OCI-M2 (cell line): ENCODE data around the gene CAMK2D.

Experiments used
- DNase-seq: peaks from one replicate; lab custom pipeline; 2025; ENCODE audit not compliant: unreplicated experiment; lab: John Stamatoyannopoulos, UW

CAMK2D gene

DNA sequence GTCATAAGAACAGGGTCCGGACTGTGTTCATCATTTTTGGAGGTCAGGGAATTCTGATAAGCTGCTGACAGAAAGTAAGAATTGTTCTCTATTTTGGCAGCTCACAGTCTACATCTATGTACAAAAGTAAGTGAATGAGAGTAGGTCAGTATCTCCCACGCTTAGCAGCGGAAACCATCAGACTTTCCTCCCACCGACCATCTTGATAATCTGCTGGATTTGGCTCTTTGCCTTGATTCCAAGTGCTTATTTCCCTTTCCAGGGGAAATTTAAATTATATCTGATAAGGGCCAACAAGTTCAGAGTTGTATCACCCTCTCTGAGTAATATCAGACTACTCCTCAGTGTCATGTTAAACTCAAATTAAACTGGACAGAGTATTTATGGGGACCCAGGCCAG, 118.0 kb downstream of the CAMK2D start:
- DNase-seq, result no peak

DNA sequence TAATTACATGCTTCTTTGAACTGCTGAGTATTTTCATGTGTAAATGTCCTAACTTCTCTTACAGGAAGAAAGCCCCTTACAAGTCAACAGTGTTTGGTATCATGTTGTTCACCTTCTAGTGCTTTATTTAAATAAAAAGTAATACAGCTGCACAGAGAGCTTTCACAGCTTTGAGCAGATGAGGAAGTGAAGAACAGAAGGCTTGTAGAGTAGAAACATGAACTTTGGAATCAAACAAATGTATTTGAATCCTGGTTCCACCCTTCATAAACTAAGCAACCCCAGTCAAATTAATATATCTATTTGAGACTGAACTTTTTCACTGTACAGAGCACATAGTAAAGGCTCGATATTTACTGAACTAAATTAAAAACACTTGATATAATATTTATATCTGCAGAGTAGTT, 120.5 kb downstream of the CAMK2D start:
- no peak for DNase-seq

DNA sequence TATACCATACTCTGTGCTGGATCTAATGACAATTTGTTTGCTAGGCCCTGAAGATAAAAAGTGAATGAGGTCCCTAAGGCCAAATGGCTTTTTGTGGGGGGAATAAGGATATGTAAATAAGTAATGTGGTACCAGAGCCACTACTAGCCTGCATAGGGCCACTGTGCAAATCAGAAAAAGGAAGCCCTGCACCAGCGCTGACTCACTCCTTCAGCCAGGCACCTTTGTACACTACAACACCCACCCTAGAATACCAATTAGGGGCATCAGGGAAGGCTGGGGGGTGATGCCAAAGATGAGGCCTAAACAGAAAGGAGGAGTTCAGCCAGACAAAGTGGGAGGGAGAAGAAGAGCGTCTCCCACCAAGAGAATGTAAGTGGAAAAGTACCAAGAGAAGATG, 122.2 kb downstream of the CAMK2D start:
- DNase-seq, result no peak

DNA sequence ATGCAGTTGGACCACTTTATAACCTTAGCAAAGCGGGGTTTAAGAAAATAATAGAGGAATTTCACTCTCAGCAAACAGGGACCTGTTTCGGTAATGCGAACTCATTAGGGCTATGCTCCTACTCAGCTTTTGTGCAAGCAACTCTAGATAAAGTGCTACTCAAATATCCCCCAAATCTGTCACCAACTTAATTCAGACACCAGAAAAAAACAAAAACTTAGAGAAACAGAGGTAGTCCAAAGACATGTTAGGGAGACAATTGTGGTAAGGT, 123.0 kb downstream of the CAMK2D start:
- DNase-seq, result no peak

DNA sequence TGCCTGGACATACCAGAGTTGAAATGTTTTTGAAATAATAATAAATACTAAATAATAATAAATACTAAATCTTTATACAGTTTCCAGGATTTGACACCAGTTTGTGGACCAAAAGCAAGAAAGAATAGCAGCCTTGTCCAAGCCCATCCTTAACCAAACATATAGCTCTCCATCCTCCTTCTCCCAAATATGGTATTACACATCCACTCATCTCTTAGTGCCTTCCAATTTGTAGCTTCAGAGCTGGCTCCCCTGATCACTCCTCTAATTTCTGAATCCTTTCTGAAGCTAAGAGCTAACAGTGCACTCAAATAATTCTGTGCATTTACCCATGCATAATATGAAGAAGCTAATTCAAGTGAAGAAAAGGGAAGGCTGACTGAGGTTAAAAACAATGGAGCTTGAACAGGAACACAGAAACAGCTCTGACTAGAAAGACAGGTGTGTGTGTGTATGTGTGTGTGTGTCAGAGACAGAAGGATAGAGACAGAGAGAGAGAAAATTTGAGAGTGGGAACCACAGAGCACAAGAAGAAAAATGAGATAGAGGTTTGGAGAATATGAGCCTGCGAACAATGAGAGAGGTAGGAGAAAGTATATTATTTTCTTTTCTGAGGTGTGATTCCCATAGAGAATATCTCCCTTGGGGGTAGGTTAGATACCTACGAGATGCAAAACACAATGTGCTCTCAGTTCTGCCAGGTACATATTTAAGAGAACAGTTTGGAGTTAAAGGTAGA, 123.5 kb downstream of the CAMK2D start:
- no peak for DNase-seq

DNA sequence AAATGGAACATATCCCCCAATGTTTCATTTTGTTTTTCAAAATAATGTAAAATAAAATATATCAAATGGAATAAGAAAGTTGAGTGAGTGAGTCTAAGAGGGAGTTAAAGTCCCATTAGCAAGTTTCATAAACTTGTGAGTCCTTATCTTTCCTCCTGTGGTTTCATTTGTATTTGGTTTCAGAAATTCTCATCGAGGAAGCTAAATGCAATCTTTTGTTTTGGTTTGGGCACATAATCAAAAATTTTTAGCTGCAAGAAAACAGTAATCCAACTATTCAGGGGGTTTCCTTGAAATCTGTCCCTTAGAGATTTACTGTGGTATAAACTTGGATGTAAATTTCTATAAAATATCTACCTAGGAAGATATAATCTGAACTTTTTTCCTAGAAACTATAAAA, 124.2 kb downstream of the CAMK2D start:
- no peak for DNase-seq

DNA sequence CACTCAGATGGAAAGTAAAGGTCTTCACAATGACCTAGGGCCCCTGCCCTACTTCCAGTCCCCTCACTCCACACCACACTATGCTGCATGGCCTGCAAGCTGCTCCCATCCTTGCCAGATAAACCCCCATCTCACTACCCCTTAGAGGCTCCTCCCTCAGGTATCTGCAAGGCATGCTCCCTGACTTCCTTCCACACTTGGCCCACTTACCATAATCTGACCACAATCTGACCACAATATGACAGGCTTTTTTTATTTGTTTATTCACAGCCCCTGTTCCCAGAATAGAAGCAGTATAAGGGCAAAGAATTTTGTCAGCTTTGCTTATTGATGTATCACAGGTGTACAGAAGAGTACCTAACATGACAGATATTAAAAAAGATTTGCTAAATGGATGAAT, 124.7 kb downstream of the CAMK2D start:
- DNase-seq, result peak; percentile 29

DNA sequence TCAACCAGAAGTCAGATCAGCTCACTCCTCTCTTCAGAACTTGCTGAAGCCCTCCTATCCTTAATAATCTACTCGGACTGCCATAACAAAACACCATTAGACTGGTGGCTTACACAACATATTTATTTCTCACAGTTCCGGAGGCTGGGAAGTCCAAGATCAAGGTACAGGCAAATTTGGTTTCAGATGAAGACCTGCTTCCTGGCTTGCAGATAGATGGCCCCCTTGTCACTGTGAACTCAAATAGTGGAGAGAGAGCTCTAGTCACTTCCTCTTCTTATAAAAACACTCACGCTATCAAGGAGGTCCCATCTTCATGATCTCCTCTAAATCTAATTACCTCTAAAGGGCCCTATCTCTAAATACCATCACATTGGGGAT, 125.1 kb downstream of the CAMK2D start:
- no peak for DNase-seq

DNA sequence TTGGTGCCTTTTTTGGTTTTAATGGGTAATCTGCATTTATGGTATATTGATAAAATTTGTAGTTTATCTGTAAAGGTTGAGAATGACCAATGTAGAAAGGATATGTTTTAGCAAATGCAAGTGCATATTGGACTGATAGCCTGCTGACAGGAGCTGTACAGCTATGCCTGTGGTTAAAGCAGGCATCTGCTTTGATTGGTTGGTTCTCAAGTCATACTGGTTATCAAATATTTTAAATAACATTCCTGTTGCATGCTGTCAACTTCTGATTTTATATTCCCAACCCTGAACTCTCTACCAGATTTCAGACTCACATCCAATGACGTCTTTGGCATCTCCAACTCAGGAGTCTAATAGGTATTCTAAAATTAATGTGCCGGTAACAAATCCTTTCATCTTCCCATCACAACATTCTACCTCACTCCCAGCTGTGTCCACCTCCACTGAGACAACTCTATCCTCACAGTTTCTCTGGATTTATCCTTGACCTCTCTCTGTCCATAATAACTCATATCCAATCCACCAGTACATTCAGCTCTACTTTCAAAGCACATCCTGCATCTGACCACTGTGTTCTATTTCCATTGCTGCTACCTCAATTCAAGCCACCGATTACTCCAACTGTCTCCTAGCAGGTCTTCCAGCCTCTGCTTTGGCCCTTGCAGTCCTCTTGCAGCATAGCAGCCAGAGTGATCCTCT, 125.7 kb downstream of the CAMK2D start:
- no peak for DNase-seq

DNA sequence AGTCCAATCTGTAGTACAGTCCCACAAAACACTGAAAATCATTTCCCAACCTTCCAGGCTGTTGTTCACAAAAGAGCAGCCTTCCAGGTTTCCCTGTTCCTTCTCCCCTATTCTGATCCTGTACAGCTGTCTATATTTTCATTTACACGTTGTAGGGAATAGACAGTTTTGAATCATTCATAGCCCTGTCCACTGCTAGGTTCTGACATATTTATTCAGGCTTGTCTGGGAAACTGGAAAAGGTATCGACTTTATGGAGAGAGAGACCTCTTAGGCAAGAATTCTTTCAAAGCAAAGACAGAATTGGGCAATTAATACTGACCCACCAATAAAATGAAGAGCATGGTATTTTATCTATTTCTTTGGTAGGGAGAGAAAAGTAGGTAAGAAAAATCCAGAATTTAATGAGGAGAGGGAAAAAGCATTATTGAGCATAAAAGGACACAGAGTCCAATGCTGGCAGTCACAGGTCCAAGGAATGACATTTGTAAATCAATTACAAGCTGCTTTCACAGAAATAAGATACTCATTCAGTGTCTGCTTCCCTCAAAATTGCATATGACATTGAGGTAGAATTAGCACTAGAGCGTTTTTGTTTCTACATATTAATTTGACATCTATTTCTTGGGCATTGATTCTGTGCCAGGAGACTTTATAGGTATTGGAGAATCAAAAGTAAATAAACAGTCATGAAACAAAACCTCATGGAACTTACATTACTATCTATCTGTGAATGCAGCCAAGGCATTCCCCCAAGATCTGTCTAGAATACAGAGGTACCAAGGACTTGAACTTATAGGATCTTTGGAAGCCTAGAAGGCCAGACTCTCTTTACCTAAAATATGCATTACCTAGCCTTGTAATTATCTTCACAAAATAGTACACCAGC, 127.2 kb downstream of the CAMK2D start:
- no peak for DNase-seq

DNA sequence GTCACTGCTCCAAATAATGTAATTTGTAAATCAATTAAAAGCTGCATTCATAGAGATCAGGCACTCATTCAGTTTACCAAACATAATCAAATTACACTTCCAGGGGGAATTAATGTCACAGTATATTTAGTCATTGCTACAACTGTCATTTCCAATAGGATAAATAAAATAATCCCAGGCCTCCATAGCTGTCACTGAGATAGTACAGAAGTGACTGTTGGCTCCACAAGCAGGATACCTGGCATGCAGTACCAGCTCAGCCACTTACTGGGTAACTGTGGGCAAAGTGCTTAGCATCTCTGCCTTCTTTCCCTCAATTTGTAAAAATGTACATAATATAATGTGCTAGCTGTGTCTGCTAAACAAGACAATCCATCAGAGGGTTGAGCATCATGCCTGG, 128.1 kb downstream of the CAMK2D start:
- no peak for DNase-seq

DNA sequence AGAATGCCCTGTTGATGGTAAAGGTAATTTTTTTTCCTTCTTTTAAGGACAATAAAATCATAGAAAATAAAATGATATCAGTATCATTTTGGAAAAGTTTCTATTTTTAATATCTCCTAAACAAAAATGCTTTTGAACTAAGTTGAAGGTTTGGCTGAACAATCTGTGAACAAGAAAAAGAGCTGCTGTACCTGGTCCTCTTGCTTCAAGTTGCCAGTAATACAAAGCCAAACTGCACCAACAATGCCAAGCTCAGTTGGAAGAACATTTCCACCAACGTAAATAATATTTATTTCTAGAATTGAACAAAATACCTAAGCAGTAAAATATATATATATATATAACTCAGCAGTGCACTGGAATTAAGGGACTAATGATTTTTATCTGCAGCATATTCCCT, 132.8 kb downstream of the CAMK2D start:
- DNase-seq, result no peak

DNA sequence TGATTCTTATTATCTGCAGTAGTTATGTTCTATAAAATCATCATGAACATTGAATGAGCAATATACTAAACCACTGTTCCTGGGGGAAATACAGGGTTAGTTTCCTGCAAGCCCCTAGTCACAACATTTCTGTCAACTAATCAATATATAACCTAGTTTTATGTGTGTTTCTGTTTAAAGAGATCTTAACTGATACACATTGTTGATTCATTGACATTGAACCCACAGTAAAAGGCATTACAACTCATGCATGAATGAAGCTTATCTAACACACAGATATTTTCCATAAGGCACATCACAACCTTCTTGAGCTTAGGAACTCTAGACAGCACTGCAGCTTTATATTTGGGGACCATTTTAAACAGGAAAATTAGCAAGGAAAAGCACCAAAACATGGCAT, 134.2 kb downstream of the CAMK2D start:
- no peak for DNase-seq

DNA sequence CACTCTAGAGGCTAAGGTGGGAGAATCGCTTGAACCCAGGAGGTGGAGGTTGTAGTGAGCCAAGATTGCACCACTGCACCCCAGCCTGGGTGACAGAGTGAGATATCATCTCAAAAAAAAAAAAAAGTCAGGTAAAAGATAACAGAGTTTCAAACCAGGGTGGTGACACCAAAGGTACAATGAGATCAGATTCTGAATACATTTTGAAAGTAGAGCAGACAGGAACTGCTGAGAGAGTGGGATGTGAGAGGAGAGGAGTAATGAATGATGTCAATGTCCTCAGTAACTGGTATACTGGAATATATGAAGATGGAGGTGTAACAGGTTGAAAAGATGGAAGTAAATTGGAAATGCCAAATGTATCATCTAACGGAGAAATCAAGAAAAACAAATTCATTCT, 135.6 kb downstream of the CAMK2D start:
- no peak for DNase-seq

DNA sequence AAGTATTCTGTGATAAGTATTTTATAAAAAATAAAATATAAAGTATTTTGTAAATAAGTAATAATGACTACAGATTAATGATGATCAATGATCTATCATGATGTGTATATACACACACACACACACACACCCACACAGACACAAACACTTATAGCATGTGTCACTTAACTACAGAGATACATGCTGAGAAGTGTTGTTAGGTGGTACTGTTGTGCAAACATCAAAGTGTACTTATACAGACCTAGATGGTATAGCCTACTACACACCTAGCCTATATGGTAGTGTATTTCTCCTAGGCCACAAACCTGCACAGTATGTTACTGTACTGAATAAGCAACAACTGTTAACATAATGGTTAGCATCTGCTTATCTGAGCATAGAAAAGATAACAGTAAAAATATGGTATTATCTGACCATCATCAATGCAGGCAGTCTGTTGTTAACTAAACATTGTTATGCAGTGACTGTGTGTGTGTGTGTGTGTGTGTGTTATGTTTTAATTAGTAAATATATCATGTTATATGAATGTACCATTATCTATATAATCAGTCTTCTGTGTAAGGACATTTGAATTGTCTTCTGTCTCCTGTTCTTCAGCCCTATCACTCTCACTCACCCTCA, 138.2 kb downstream of the CAMK2D start:
- DNase-seq, result no peak

DNA sequence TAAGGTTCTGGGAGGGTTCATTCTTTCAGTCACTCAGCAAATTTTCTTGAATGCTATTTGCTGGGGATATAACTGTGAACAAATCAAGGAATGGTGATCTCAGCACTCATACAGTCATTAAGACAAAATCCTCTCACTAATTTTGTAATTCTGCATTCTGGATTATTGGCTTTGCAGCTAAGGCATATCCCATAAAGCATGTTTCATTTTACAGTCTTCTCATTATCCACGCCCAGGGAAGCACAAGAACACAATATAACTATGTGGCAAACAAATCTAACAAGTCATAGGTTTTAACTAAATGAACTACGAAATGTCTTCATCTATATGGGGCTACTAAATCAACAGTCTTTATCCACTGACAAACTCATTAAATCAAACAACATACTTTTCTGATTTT, 139.9 kb downstream of the CAMK2D start:
- no peak for DNase-seq

DNA sequence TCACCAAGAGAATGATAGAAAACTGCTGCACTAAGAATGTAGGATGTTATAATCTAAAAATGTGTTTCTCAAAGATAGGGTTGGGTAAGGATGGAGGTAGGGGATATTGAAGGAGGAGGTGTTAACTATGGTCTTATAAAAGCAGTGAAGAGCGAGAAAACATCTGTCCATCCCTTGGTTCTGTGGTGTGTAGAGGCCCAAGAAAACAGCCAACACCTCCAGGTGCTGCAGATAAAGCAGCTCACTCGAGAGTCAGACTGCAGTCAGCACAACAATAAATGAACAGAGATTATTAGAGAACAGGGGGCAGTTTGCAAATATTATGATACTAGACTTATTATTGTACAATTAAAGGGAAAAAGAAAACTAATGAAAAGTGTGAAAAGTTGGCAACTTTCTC, 141.5 kb downstream of the CAMK2D start:
- no peak for DNase-seq

DNA sequence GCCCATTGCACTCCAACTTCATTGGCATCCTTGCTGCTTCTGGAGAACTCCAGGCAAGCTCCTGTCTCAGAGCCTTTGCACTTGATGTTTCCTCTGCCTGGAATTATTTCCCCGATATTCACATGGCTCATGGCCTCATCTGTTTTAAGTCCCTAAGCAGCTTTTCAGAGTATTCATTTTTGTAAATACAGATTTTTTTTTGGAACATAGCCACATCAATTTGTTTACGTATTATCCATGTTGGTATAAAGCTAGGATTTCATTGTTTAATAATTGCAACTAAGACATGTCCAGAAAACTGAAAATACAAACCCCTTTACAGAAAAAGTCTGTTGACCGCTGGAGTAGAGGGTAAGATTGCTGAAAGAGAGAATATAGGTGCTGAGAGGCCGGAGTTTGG, 142.0 kb downstream of the CAMK2D start:
- no peak for DNase-seq

DNA sequence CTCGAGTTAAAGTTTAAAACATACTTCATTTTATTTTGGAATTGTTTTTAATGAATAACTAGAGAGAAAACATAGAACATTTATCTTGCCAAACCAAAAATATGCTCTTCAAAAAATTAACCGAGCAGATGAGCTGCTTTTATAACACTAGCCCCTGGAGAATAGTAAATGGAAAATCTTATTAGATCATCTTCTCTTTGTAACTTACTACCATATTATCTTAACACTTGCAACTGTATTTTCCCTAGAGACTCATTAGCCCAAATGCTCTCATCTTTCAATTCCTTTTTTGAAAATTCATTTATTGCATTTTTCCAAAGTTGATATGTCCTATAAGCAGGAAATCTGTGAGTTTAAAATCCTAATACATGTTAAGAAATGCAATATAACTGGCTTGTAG, 143.3 kb downstream of the CAMK2D start:
- no peak for DNase-seq

DNA sequence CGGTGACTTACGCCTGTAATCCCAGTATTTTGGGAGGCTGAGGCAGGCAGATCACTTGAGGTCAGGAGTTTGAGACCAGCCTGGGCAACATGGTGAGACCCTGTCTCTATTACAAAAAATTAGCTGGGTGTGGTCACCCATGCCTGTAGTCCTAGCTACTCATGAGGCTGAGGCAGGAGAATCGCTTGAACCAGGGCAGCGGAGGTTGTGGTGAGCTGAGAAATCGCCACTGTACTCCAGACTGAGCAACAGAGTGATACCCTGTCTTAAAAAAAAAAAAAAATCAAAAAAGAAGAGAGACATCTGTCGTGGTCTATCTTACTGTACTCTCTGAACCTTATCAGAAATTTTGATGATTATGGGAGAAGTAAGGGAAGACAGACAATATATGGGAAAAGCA, 144.3 kb downstream of the CAMK2D start:
- DNase-seq, result no peak

DNA sequence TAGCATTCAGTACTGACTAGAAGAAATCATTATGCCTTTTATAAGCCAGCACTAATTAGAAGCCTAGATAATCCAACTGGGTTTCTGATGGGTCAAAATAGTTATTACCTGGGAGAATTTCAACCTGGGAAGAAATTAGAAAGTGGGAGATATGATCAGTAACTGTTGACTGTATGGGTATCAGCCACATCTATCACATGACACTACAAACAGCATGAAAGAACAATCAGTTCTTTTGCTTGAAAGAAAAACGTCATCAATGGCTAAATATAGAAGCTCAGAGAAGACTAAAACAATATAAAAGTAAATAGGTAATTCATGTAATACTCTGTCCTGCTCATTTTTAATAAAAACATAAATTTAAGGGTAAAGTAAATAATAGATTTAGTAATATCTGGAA, 145.1 kb downstream of the CAMK2D start:
- DNase-seq, result no peak

DNA sequence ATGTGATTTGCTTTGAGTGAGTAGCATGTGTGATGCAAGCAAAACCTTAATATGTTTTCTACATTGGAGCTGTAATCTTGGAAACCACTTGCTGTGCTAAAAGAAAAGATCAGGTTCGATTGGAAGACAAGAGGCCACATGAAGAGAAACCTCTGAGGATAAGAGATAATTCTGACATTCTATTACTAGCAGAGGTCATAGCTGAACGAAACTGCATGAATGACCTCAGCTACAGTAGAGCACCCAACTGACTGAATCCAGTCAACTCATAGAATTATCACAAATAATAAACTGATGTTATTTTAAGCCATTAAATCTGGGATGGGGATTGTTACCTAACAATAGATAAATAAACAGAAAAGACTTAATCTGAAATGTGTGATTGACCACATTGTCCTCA, 147.1 kb downstream of the CAMK2D start:
- DNase-seq, result no peak
